HG03066 (cell line): Measurements from ENCODE around the gene COQ3.
A peak's percentile ranks its signal among the peaks of the same experiment; 100 is the strongest.

ENCODE experiments used
- ATAC-seq: cut with Tn5 transposase; IDR thresholded peaks from one replicate; pipeline ENCODE4 v1.9.1; 2021; ENCODE audit warnings: low read depth; ENCODE audit not compliant: unreplicated experiment

The COQ3 gene

GRCh38 chr6:99390896-99391295 is 3.1 kb downstream of the COQ3 start:
- no peak for ATAC-seq

- no peak for ATAC-seq
These were observed 9.5 kb downstream of the COQ3 start for GRCh38 chr6:99384507-99384906.

GRCh38 chr6:99378636-99379035 is 15.4 kb downstream of the COQ3 start:
- ATAC-seq = no peak

- no peak for ATAC-seq
These were observed 24.5 kb downstream of the COQ3 start for GRCh38 chr6:99369533-99369932.

GRCh38 chr6:99366852-99367251 is 27.1 kb downstream of the COQ3 start:
- no peak for ATAC-seq

GRCh38 chr6:99364026-99364425 is 30.0 kb downstream of the COQ3 start:
- ATAC-seq = no peak

- ATAC-seq = no peak
These were observed 31.2 kb downstream of the COQ3 start for GRCh38 chr6:99362678-99363268.

- no peak for ATAC-seq
These were observed 34.2 kb downstream of the COQ3 start for GRCh38 chr6:99359800-99360199.

- ATAC-seq = no peak
These were observed 37.4 kb downstream of the COQ3 start for GRCh38 chr6:99356641-99357040.

- no peak for ATAC-seq
These were observed 39.0 kb downstream of the COQ3 start for GRCh38 chr6:99354983-99355382.

GRCh38 chr6:99353126-99353525 is 40.9 kb downstream of the COQ3 start:
- no peak for ATAC-seq

GRCh38 chr6:99350573-99350972 is 43.4 kb downstream of the COQ3 start:
- ATAC-seq = no peak

GRCh38 chr6:99349171-99350141 is 44.5 kb downstream of the COQ3 start, which contains the start of gene FAXC:
Gene FAXC, minus strand, starts transcription at chr6:99349674. Its CDS starts 302 bp downstream, at chr6:99349372.
- ATAC-seq = peak; percentile 49

- ATAC-seq = no peak
These were observed 45.5 kb downstream of the COQ3 start for GRCh38 chr6:99348288-99349170.

- no peak for ATAC-seq
These were observed 46.2 kb downstream of the COQ3 start for GRCh38 chr6:99347804-99348203.

GRCh38 chr6:99346595-99346994 is 47.4 kb downstream of the COQ3 start:
- ATAC-seq = no peak

GRCh38 chr6:99345164-99345563 is 48.8 kb downstream of the COQ3 start:
- no peak for ATAC-seq

- no peak for ATAC-seq
These were observed 49.7 kb downstream of the COQ3 start for GRCh38 chr6:99344289-99344688.

GRCh38 chr6:99341862-99342455 is 52.0 kb downstream of the COQ3 start:
- no peak for ATAC-seq

GRCh38 chr6:99338188-99338587 is 55.8 kb downstream of the COQ3 start:
- no peak for ATAC-seq
